Subcutaneous adipose tissue (tissue), 4 donors: ENCODE measurements around the gene NCKIPSD. TPM values are rescaled to one million over a fixed set of nuclear protein-coding genes. Genes with fewer than 3 reads are reported as not detected.

Experiments used
- CTCF ChIP-seq: fragments of 450-650 bp; IDR thresholded peaks from one replicate; pipeline ENCODE4 v1.5.1; 2016; ENCODE audit warnings: low read depth, mild to moderate bottlenecking, control low read depth, antibody characterized with exemption, moderate library complexity
- small RNA-seq: library from RNA; depleted of rRNA; stranded (forward); fragments of <200 nt; gene quantifications from one replicate; pipeline ENCODE3, GENCODE V24; 2016
- total RNA-seq, 4 donors: library from RNA; depleted of rRNA; stranded (reverse); fragments of >200 nt; gene quantifications; one replicate each; pipeline ENCODE4 v1.1.0, GENCODE V29; 2016

NCKIPSD gene
- total RNA-seq, 4 donors from 2014 or later, result 20.5 to 49.2 (median 23.8) TPM

- no peak for TF ChIP-seq CTCF
Observed at GRCh38 chr3:48630407-48630806, 55.3 kb downstream of the NCKIPSD start.

GRCh38 chr3:48629894-48630293 lies 55.8 kb downstream of the NCKIPSD start:
- TF ChIP-seq CTCF, result no peak

- no peak for TF ChIP-seq CTCF
Observed at GRCh38 chr3:48628277-48629017, 57.3 kb downstream of the NCKIPSD start.

- no peak for TF ChIP-seq CTCF
Observed at GRCh38 chr3:48625600-48625999, 60.1 kb downstream of the NCKIPSD start.

- TF ChIP-seq CTCF, result no peak
Observed at GRCh38 chr3:48624767-48625166, 60.9 kb downstream of the NCKIPSD start.

- TF ChIP-seq CTCF, result no peak
Observed at GRCh38 chr3:48623851-48624547, 61.7 kb downstream of the NCKIPSD start.

Small RNAs within 50 kb of the gene (small RNA-seq; reads per million reads assigned to genes)
- not detected for gene AC141002.1

Other genes with a start within 250 kb of the NCKIPSD start
- gene CCDC51, start 245.8 kb downstream of the NCKIPSD start, total RNA-seq, result 10 to 100 TPM in 3 of 4 donors, 1 to 10 TPM in 1; 8.3 to 19.8 (median 16.1) TPM
- gene TMA7, start 245.7 kb downstream of the NCKIPSD start, total RNA-seq, result 100 to 1,000 TPM; 272 to 488 (median 350) TPM
- 10 to 100 TPM in 1 of 4 donors, 1 to 10 TPM in 3; 4.1 to 10.7 (median 6.0) TPM for gene ATRIP, start 239.2 kb downstream of the NCKIPSD start, total RNA-seq
- 10 to 100 TPM; 64.1 to 90.6 (median 75.4) TPM for gene SHISA5, start 181.7 kb downstream of the NCKIPSD start, total RNA-seq
- 1 to 10 TPM; 1.6 to 8.8 (median 2.5) TPM for gene PFKFB4, start 129.1 kb downstream of the NCKIPSD start, total RNA-seq
- not detected for gene UCN2, start 122.1 kb downstream of the NCKIPSD start, total RNA-seq
- 1 to 10 TPM in 1 of 4 donors, under 1 TPM in 3; 0.16 to 1.5 (median 0.59) TPM for gene COL7A1, start 90.6 kb downstream of the NCKIPSD start, total RNA-seq
- 100 to 1,000 TPM in 3 of 4 donors, 10 to 100 TPM in 1; 95.2 to 358 (median 203) TPM for gene UQCRC1, start 76.3 kb downstream of the NCKIPSD start, total RNA-seq
- not detected for gene TMEM89, start 64.1 kb downstream of the NCKIPSD start, total RNA-seq
- gene SLC26A6, start 50.5 kb downstream of the NCKIPSD start, total RNA-seq, result 10 to 100 TPM in 3 of 4 donors, 1 to 10 TPM in 1; 4.2 to 18.9 (median 18.1) TPM
- under 1 TPM; 0.33 to 0.75 (median 0.48) TPM for gene CELSR3, start 23.0 kb downstream of the NCKIPSD start, total RNA-seq
- gene IP6K2, start 31.3 kb upstream of the NCKIPSD start, total RNA-seq, result 100 to 1,000 TPM in 2 of 4 donors, 10 to 100 TPM in 2; 70.3 to 106 (median 90.1) TPM
- 10 to 100 TPM; 25.8 to 40.3 (median 33.2) TPM for gene PRKAR2A, start 162.0 kb upstream of the NCKIPSD start, total RNA-seq
- gene SLC25A20, start 213.0 kb upstream of the NCKIPSD start, total RNA-seq, result 10 to 100 TPM; 28.8 to 58.4 (median 42.2) TPM
- 100 to 1,000 TPM in 1 of 4 donors, 10 to 100 TPM in 3; 63.4 to 110 (median 80.2) TPM for gene ARIH2, start 232.9 kb upstream of the NCKIPSD start, total RNA-seq